WTC11 (cell line): ENCODE data around the gene TMEM183A. TPM values are rescaled to one million over a fixed set of nuclear protein-coding genes. Genes with fewer than 3 reads are reported as not detected.

Experiments
- ATAC-seq: fragments of 200-7000 bp; cut with Tn5 transposase; 2 replicates; pipeline ENCODE4 v1.10.0; 2021; ENCODE audit warnings: mild to moderate bottlenecking, moderate library complexity
- CTCF ChIA-PET: fragments of 300-600 bp; sonication (Branson Sonifier 250); formaldehyde crosslinking; loops from one replicate; lab custom pipeline; 2021; ENCODE audit warnings: antibody characterized with exemption; lab: Charles Lee
- POLR2A ChIA-PET: fragments of 350-600 bp; sonication (Branson Sonifier 250); formaldehyde crosslinking; loops from one replicate; lab custom pipeline; 2021; ENCODE audit warnings: antibody characterized with exemption; lab: Charles Lee
- DNase-seq: peaks from one replicate; pipeline ENCODE4 v3.0.0; 2021; ENCODE audit warnings: low spot score
- H3K27ac Mint-ChIP-seq: 2 replicates; pipeline ENCODE4 v1.8.0; 2021; ENCODE audit warnings: mixed read lengths
- H3K27me3 Mint-ChIP-seq: 2 replicates; pipeline ENCODE4 v1.8.0; 2021; ENCODE audit warnings: low read depth, mild to moderate bottlenecking, moderate library complexity, mixed read lengths
- H3K36me3 Mint-ChIP-seq: 2 replicates; pipeline ENCODE4 v1.8.0; 2021; ENCODE audit warnings: mixed read lengths
- H3K4me1 Mint-ChIP-seq: 2 replicates; pipeline ENCODE4 v1.8.0; 2022; ENCODE audit warnings: mixed read lengths
- H3K4me3 Mint-ChIP-seq: 2 replicates; pipeline ENCODE4 v1.8.0; 2021; ENCODE audit warnings: mild to moderate bottlenecking, moderate library complexity, mixed read lengths
- H3K9me3 Mint-ChIP-seq: 2 replicates; pipeline ENCODE4 v1.8.0; 2021; ENCODE audit warnings: mixed read lengths
- ERG ChIP-seq: fragments of 250-450 bp; sonication (Bioruptor Pico); IDR thresholded peaks from 2 replicates; pipeline ENCODE4 v1.8.0; 2021; ENCODE audit warnings: mild to moderate bottlenecking
- GRHL2 ChIP-seq: fragments of 250-450 bp; sonication (Bioruptor Pico); IDR thresholded peaks from 2 replicates; pipeline ENCODE4 v1.8.0; 2022; ENCODE audit warnings: mild to moderate bottlenecking, moderate library complexity; ENCODE audit not compliant: insufficient replicate concordance, severe bottlenecking
- NFE2L1 ChIP-seq: sonication (generic); formaldehyde crosslinking; IDR thresholded peaks from 2 replicates; pipeline ENCODE4 v1.8.1; 2023; ENCODE audit warnings: missing genetic modification reagents
- OVOL2 ChIP-seq: fragments of 250-450 bp; sonication (Bioruptor Pico); IDR thresholded peaks from 2 replicates; pipeline ENCODE4 v1.9.0; 2021; ENCODE audit warnings: mild to moderate bottlenecking, borderline replicate concordance
- PREB ChIP-seq: sonication (generic); formaldehyde crosslinking; IDR thresholded peaks from 2 replicates; pipeline ENCODE4 v1.8.1; 2022; ENCODE audit warnings: mild to moderate bottlenecking, missing genetic modification reagents, moderate library complexity, borderline replicate concordance
- SMAD3 ChIP-seq: sonication (generic); formaldehyde crosslinking; IDR thresholded peaks from 2 replicates; pipeline ENCODE4 v1.8.0; 2022; ENCODE audit warnings: missing genetic modification reagents, mild to moderate bottlenecking, borderline replicate concordance
- STAT6 ChIP-seq: sonication (generic); formaldehyde crosslinking; conservative IDR thresholded peaks from 2 replicates; pipeline ENCODE4 v1.8.1; 2023; ENCODE audit warnings: mild to moderate bottlenecking, low read depth, missing genetic modification reagents, moderate library complexity
- total RNA-seq: library from RNA; stranded (reverse); gene quantifications from 3 replicates; pipeline ENCODE4 v1.2.3, GENCODE V29; 2021
- TF ChIP-seq, protein P1 (sequence below): fragments of 200-600 bp; IDR thresholded peaks from 2 replicates; pipeline ENCODE4 v1.8.0; 2022; ENCODE audit warnings: antibody characterized with exemption
- TF ChIP-seq, protein P2 (sequence below): fragments of 250-450 bp; sonication (Bioruptor Pico); IDR thresholded peaks from 2 replicates; pipeline ENCODE4 v1.9.0; 2021; ENCODE audit warnings: mild to moderate bottlenecking, borderline replicate concordance
- TF ChIP-seq, protein P3 (sequence below): sonication (generic); formaldehyde crosslinking; IDR thresholded peaks from 2 replicates; pipeline ENCODE4 v1.8.1; 2023; ENCODE audit warnings: mild to moderate bottlenecking, missing genetic modification reagents, borderline replicate concordance

The TMEM183A gene
- total RNA-seq, 1 experiment from 2014 or later: 108 TPM

GRCh38 chr1:202968895-202969295 lies 38.3 kb upstream of the TMEM183A start:
- H3K27ac Mint-ChIP-seq: no peak overlapping the region
- CTCF ChIA-PET: interaction anchor here (1.3 to 1.5 kb wide), 2 partner anchors 9 to 30 kb away, joined by 5 to 7 read pairs; no protein-coding TSS in a partner anchor
- ATAC-seq (peak; percentile 77), DNase-seq (peak; percentile 30)
- POLR2A ChIA-PET: no interaction called here
- no peaks in the 10 kb centered on the region; the same call in 1 of the 2 replicates for H3K36me3 Mint-ChIP-seq
- TF ChIP-seq ERG (CRISPR knock-in tag): no peak
- no peak for TF ChIP-seq STAT6
- no peak for TF ChIP-seq PREB (CRISPR knock-in tag)
- TF ChIP-seq, protein P1, sequence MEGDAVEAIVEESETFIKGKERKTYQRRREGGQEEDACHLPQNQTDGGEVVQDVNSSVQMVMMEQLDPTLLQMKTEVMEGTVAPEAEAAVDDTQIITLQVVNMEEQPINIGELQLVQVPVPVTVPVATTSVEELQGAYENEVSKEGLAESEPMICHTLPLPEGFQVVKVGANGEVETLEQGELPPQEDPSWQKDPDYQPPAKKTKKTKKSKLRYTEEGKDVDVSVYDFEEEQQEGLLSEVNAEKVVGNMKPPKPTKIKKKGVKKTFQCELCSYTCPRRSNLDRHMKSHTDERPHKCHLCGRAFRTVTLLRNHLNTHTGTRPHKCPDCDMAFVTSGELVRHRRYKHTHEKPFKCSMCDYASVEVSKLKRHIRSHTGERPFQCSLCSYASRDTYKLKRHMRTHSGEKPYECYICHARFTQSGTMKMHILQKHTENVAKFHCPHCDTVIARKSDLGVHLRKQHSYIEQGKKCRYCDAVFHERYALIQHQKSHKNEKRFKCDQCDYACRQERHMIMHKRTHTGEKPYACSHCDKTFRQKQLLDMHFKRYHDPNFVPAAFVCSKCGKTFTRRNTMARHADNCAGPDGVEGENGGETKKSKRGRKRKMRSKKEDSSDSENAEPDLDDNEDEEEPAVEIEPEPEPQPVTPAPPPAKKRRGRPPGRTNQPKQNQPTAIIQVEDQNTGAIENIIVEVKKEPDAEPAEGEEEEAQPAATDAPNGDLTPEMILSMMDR: 0 out of 2 replicates have a peak, but pooled peaks have one; percentile 25
- no peak for TF ChIP-seq NFE2L1
- TF ChIP-seq, protein P2, sequence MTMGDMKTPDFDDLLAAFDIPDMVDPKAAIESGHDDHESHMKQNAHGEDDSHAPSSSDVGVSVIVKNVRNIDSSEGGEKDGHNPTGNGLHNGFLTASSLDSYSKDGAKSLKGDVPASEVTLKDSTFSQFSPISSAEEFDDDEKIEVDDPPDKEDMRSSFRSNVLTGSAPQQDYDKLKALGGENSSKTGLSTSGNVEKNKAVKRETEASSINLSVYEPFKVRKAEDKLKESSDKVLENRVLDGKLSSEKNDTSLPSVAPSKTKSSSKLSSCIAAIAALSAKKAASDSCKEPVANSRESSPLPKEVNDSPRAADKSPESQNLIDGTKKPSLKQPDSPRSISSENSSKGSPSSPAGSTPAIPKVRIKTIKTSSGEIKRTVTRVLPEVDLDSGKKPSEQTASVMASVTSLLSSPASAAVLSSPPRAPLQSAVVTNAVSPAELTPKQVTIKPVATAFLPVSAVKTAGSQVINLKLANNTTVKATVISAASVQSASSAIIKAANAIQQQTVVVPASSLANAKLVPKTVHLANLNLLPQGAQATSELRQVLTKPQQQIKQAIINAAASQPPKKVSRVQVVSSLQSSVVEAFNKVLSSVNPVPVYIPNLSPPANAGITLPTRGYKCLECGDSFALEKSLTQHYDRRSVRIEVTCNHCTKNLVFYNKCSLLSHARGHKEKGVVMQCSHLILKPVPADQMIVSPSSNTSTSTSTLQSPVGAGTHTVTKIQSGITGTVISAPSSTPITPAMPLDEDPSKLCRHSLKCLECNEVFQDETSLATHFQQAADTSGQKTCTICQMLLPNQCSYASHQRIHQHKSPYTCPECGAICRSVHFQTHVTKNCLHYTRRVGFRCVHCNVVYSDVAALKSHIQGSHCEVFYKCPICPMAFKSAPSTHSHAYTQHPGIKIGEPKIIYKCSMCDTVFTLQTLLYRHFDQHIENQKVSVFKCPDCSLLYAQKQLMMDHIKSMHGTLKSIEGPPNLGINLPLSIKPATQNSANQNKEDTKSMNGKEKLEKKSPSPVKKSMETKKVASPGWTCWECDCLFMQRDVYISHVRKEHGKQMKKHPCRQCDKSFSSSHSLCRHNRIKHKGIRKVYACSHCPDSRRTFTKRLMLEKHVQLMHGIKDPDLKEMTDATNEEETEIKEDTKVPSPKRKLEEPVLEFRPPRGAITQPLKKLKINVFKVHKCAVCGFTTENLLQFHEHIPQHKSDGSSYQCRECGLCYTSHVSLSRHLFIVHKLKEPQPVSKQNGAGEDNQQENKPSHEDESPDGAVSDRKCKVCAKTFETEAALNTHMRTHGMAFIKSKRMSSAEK: no peak
- no peak for TF ChIP-seq SMAD3
- peaks cover 20% of the 10 kb centered on the region for H3K4me1 Mint-ChIP-seq
- no peaks in the 10 kb centered on the region for H3K9me3 Mint-ChIP-seq
- peak overlapping the region; percentile 89; the same call in 1 of the 2 replicates for H3K4me3 Mint-ChIP-seq
- H3K27me3 Mint-ChIP-seq: peaks cover 22% of the 10 kb centered on the region

DNA sequence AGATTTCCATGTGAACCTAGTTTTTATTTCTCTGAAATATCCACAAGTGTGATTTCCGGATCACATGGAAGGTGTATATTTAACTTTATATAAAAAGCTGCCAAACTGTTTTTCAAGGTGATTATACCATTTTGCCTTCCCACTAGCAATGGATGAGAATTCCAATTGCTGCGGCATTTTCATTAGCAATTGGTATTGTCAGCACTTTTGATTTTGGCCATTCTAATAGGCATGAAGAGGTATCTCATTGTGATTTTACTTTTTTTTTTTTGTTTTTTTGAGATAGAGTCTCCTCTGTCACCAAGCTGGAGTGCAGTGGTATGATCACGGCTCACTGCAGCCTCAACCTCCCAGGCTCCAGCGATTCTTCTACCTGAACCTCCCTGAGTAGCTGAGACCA lies 35.1 kb upstream of the TMEM183A start:
- no peaks in the 10 kb centered on the region for H3K9me3 Mint-ChIP-seq
- ChIA-PET POLR2A (no interaction called here), CTCF (no interaction called here)
- no peak for TF ChIP-seq GRHL2 (CRISPR knock-in tag)
- no peak for TF ChIP-seq OVOL2 (CRISPR knock-in tag)
- TF ChIP-seq, protein P3, sequence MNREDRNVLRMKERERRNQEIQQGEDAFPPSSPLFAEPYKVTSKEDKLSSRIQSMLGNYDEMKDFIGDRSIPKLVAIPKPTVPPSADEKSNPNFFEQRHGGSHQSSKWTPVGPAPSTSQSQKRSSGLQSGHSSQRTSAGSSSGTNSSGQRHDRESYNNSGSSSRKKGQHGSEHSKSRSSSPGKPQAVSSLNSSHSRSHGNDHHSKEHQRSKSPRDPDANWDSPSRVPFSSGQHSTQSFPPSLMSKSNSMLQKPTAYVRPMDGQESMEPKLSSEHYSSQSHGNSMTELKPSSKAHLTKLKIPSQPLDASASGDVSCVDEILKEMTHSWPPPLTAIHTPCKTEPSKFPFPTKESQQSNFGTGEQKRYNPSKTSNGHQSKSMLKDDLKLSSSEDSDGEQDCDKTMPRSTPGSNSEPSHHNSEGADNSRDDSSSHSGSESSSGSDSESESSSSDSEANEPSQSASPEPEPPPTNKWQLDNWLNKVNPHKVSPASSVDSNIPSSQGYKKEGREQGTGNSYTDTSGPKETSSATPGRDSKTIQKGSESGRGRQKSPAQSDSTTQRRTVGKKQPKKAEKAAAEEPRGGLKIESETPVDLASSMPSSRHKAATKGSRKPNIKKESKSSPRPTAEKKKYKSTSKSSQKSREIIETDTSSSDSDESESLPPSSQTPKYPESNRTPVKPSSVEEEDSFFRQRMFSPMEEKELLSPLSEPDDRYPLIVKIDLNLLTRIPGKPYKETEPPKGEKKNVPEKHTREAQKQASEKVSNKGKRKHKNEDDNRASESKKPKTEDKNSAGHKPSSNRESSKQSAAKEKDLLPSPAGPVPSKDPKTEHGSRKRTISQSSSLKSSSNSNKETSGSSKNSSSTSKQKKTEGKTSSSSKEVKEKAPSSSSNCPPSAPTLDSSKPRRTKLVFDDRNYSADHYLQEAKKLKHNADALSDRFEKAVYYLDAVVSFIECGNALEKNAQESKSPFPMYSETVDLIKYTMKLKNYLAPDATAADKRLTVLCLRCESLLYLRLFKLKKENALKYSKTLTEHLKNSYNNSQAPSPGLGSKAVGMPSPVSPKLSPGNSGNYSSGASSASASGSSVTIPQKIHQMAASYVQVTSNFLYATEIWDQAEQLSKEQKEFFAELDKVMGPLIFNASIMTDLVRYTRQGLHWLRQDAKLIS (CRISPR knock-in tag): no peak
- TF ChIP-seq, all 79 proteins: peak for 0
- H3K4me1 Mint-ChIP-seq: peaks cover 21% of the 10 kb centered on the region
- no peak for ATAC-seq
- peaks cover 26% of the 10 kb centered on the region for H3K27me3 Mint-ChIP-seq
- no peaks in the 10 kb centered on the region for H3K36me3 Mint-ChIP-seq
- no peak overlapping the region for H3K27ac Mint-ChIP-seq
- DNase-seq: no peak
- no peak overlapping the region for H3K4me3 Mint-ChIP-seq
